Left ventricle myocardium superior (tissue), 1 donor: ENCODE data around the gene FAM170B. TPM values are rescaled to one million over a fixed set of nuclear protein-coding genes. Genes with fewer than 3 reads are reported as not detected.

Experiments used
- ATAC-seq: fragments of 200-7000 bp; cut with Tn5 transposase; one replicate; pipeline ENCODE4 v1.9.1; 2020; ENCODE audit warnings: mild to moderate bottlenecking, moderate library complexity
- DNase-seq: peaks from one replicate; pipeline ENCODE4 v3.0.0-alpha.2; 2020
- intact Hi-C: fragments of 100-400 bp; cut with micrococcal nuclease; formaldehyde crosslinking; loops from one replicate; pipeline ENCODE4 v1.11.0; 2022
- total RNA-seq: library from RNA; stranded (reverse); fragmentation: NEBNext Ultra II Directional; extraction: Animal tissue kit (Norgen Biotek cat#: 25700); gene quantifications from one replicate; pipeline ENCODE4 v1.2.1, GENCODE V29; 2021
- donor health status: DM: no; HTN: yes; CAD: no; lungs with severe emphysema.

FAM170B gene
- total RNA-seq, 1 donor from 2014 or later: not detected

GRCh38 chr10:49135575-49136313, 1.9 kb upstream of the FAM170B start:
- ATAC-seq (peak; percentile 39), DNase-seq (no peak)
- intact Hi-C loops: no loop called here

- intact Hi-C loops: no loop called here
- DNase-seq (no peak), ATAC-seq (no peak)
Observed at GRCh38 chr10:49134327-49134726, 506 bp upstream of the FAM170B start.

GRCh38 chr10:49132362-49132737, 1.5 kb downstream of the FAM170B start:
- DNase-seq (no peak), ATAC-seq (no peak)
- intact Hi-C loops: no loop called here

GRCh38 chr10:49131507-49132361, 2.1 kb downstream of the FAM170B start:
- intact Hi-C loops: no loop called here
- DNase-seq (peak; percentile 62), ATAC-seq (peak; percentile 68)

GRCh38 chr10:49129376-49129775, 4.4 kb downstream of the FAM170B start:
- ATAC-seq: no peak
- intact Hi-C loops: no loop called here

GRCh38 chr10:49128854-49129253, 5.0 kb downstream of the FAM170B start:
- ATAC-seq (no peak), DNase-seq (no peak)
- intact Hi-C loops: no loop called here

More at GRCh38 chr10:49129376-49129775, 4.4 kb downstream of the FAM170B start:
- DNase-seq: no peak

- ATAC-seq (no peak), DNase-seq (no peak)
- intact Hi-C loops: no loop called here
Observed at GRCh38 chr10:49123981-49124950, 9.6 kb downstream of the FAM170B start.

- DNase-seq: no peak
- intact Hi-C loops: no loop called here
- ATAC-seq: no peak
Observed at GRCh38 chr10:49120911-49121310, 12.9 kb downstream of the FAM170B start.

- intact Hi-C loops: no loop called here
Observed at GRCh38 chr10:49119746-49120145, 14.1 kb downstream of the FAM170B start.

GRCh38 chr10:49118430-49119074, 15.3 kb downstream of the FAM170B start:
- no peak for DNase-seq
- ATAC-seq: no peak
- intact Hi-C loops: no loop called here

More at GRCh38 chr10:49119746-49120145, 14.1 kb downstream of the FAM170B start:
- no peak for ATAC-seq
- no peak for DNase-seq

GRCh38 chr10:49117376-49118070, 16.3 kb downstream of the FAM170B start:
- no peak for ATAC-seq
- intact Hi-C loops: no loop called here
- no peak for DNase-seq

- intact Hi-C loops: no loop called here
- DNase-seq (no peak), ATAC-seq (no peak)
Observed at GRCh38 chr10:49116509-49117375, 17.1 kb downstream of the FAM170B start.

GRCh38 chr10:49115796-49116508, 17.9 kb downstream of the FAM170B start:
- intact Hi-C loops: no loop called here
- no peak for DNase-seq
- no peak for ATAC-seq

- peak; percentile 66 for ATAC-seq
- peak; percentile 81 for DNase-seq
- intact Hi-C loops: no loop called here
Observed at GRCh38 chr10:49115015-49115795, 18.6 kb downstream of the FAM170B start, which contains the start of gene VSTM4. Gene VSTM4, minus strand, starts transcription at chr10:49115522. Its CDS starts 37 bp downstream, at chr10:49115485.

GRCh38 chr10:49114718-49115014, 19.2 kb downstream of the FAM170B start:
- intact Hi-C loops: no loop called here
- ATAC-seq: peak; percentile 10
- no peak for DNase-seq

GRCh38 chr10:49113741-49114141, 20.1 kb downstream of the FAM170B start:
- peak; percentile 26 for ATAC-seq
- intact Hi-C loops: no loop called here
- no peak for DNase-seq
